Measurements from ENCODE around the gene JMJD1C. TPM values are rescaled to one million over a fixed set of nuclear protein-coding genes. Genes with fewer than 3 reads are reported as not detected.
"Not testable (repeated sequence)": the region's sequence is repeated elsewhere in the genome, so short reads cannot be mapped to it uniquely, and the experiment has no call there.

The JMJD1C gene
- total RNA-seq, 1 donor from 2014 or later: 62.6 TPM

DNA sequence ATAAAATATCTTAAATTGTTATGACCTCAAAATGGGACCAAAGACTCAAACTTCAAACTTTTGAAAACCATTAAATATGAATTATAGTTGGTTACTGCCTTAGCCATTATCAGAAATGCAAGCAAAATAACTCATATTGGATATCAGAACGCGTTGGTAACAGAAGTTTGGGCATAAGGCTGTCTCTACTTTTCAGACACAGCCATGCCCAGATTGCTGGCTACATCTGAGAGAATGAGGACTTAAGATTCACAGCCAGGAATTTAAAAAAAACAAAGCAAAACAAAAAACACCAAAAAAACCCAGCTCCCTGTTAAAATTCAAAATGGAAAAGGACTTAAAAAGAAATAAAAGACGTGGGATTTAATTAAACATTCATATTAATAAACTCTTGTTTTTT, 161.6 kb downstream of the JMJD1C start:
- no peaks in the 10 kb centered on the region for H3K4me1 Mint-ChIP-seq (ENCODE audit: unreplicated experiment)
- peaks cover 3% of the 10 kb centered on the region for H3K36me3 Mint-ChIP-seq
- H3K27me3 Mint-ChIP-seq: no peaks in the 10 kb centered on the region
- DNase-seq (ENCODE audit: extremely low spot score, unreplicated experiment): no peak
- no peak overlapping the region for H3K27ac Mint-ChIP-seq
- no peak overlapping the region for H3K4me3 Mint-ChIP-seq
- no peaks in the 10 kb centered on the region for H3K9me3 Mint-ChIP-seq
- TF ChIP-seq, protein P1, sequence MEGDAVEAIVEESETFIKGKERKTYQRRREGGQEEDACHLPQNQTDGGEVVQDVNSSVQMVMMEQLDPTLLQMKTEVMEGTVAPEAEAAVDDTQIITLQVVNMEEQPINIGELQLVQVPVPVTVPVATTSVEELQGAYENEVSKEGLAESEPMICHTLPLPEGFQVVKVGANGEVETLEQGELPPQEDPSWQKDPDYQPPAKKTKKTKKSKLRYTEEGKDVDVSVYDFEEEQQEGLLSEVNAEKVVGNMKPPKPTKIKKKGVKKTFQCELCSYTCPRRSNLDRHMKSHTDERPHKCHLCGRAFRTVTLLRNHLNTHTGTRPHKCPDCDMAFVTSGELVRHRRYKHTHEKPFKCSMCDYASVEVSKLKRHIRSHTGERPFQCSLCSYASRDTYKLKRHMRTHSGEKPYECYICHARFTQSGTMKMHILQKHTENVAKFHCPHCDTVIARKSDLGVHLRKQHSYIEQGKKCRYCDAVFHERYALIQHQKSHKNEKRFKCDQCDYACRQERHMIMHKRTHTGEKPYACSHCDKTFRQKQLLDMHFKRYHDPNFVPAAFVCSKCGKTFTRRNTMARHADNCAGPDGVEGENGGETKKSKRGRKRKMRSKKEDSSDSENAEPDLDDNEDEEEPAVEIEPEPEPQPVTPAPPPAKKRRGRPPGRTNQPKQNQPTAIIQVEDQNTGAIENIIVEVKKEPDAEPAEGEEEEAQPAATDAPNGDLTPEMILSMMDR (conservative IDR thresholded peaks at IDR 0.05): no peak

DNA sequence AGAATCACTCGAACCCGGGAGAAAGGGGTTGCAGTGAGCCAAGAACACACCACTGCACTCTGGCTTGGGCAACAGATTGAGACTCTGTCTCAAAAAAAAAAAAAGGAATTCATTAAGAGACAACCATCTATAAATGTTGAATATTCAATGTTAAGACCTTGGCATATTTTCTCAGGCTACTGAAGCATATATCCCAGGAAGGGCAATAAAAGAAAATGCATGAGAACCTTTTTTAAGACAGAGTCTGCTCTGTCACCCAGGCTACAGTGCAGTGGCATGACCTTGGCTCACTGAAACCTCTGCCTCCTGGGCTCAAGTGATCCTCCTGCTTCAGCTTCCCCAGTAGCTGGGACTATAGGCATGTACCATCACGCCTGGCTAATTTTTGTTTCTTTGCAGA, 165.0 kb downstream of the JMJD1C start:
- Mint-ChIP-seq H3K36me3 (peaks cover 11% of the 10 kb centered on the region), H3K27ac (no peak overlapping the region), H3K27me3 (no peaks in the 10 kb centered on the region), H3K9me3 (no peaks in the 10 kb centered on the region), H3K4me3 (no peak overlapping the region), H3K4me1 (ENCODE audit: unreplicated experiment) (no peaks in the 10 kb centered on the region)
- no peak for DNase-seq (ENCODE audit: extremely low spot score, unreplicated experiment)
- TF ChIP-seq, protein P1 (conservative IDR thresholded peaks at IDR 0.05): no peak

DNA sequence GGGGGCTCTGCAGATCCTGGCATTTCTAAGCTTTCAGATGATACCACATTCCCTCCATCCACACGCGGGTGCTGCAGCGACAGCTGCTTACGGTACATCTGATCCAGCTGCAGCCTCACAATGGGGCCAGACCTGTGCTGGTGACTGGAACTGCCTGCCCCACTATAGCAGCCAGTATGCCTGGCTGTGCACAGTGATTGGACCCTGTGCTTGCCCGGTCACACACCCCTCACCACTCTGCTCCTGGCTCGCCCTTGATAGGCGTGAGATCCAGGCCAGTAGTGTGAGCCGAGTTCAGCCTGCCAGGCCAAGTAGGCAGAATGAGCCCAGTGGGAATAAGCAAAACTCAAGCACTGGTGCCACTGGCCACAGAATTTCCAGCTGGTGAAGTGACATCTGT, 167.8 kb downstream of the JMJD1C start:
- Mint-ChIP-seq H3K36me3 (peaks cover 8% of the 10 kb centered on the region), H3K9me3 (no peaks in the 10 kb centered on the region), H3K27me3 (no peaks in the 10 kb centered on the region), H3K27ac (no peak overlapping the region), H3K4me3 (no peak overlapping the region), H3K4me1 (ENCODE audit: unreplicated experiment) (no peaks in the 10 kb centered on the region)
- no peak for DNase-seq (ENCODE audit: extremely low spot score, unreplicated experiment)
- TF ChIP-seq, protein P1 (conservative IDR thresholded peaks at IDR 0.05): no peak

DNA sequence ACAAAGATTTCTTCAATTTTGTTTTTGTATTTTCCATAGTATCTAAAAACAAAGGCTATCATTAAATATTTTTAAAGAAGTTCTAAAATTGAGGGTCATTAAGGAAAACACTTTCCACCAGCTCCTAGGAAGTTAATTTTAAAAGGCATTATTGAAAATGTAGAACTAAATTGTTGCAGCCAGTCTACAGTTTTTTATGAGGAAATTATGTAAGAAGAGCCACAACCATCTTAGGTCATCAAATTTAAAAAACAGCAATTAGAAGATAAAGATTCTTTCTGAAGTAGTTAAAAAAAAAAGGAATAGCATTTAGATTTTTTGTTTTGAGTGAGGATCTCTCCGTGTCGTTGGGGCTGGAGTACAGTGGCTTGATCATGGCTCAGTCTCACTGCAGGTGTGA, 171.0 kb downstream of the JMJD1C start:
- no peaks in the 10 kb centered on the region for H3K4me1 Mint-ChIP-seq (ENCODE audit: unreplicated experiment)
- no peaks in the 10 kb centered on the region for H3K27me3 Mint-ChIP-seq
- H3K9me3 Mint-ChIP-seq: no peaks in the 10 kb centered on the region
- no peak overlapping the region for H3K27ac Mint-ChIP-seq
- H3K36me3 Mint-ChIP-seq: peaks cover 8% of the 10 kb centered on the region
- H3K4me3 Mint-ChIP-seq: no peak overlapping the region
- no peak for DNase-seq (ENCODE audit: extremely low spot score, unreplicated experiment)
- TF ChIP-seq, protein P1 (conservative IDR thresholded peaks at IDR 0.05): no peak

DNA sequence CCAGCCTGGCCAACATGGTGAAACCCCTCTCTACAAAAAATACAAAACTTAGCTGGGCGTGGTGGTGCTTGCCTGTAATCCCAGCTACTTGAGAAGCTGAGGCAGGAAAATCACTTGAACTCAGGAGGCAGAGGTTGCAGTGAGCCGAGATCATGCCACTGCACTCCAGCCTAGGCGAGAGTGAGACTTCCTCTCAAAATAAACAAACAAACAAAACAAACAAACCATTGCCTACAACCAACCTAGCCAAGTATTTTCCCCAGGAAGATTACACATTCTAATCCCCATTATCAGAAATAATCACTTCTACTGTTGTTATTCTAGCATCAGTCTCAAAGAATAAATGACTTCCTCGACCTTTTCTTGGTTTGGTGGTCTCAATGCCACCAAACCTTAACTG, 172.9 kb downstream of the JMJD1C start:
- not testable (repeated sequence) for DNase-seq (ENCODE audit: extremely low spot score, unreplicated experiment); H3K4me3 Mint-ChIP-seq; H3K27ac Mint-ChIP-seq; H3K36me3 Mint-ChIP-seq; H3K9me3 Mint-ChIP-seq; H3K4me1 Mint-ChIP-seq (ENCODE audit: unreplicated experiment); H3K27me3 Mint-ChIP-seq

DNA sequence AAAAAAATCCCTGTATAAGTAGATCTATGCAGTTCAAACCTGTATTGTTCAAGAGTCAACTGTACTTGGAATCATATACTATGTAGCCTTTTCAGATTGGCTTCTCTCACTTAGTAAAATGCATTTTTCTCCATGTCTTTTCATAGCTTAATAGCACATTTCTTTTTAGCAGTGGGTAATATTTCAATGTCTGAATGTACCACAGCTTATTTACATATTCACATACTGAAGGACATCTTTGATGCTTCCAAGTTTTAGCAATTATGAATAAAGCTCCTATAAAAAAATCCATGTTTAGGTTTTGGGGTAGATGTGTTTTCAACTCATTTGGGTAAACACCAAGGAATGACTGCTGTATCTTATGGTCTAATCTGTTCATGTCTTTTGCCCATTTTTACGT, 177.6 kb downstream of the JMJD1C start:
- Mint-ChIP-seq H3K27ac (no peak overlapping the region), H3K9me3 (peaks cover 5% of the 10 kb centered on the region), H3K4me1 (ENCODE audit: unreplicated experiment) (no peaks in the 10 kb centered on the region), H3K36me3 (peaks cover 6% of the 10 kb centered on the region), H3K4me3 (no peak overlapping the region), H3K27me3 (no peaks in the 10 kb centered on the region)
- no peak for DNase-seq (ENCODE audit: extremely low spot score, unreplicated experiment)
- TF ChIP-seq, protein P1 (conservative IDR thresholded peaks at IDR 0.05): no peak
